Liver (tissue), 9 donors: ENCODE data around the gene PRR22. TPM values are rescaled to one million over a fixed set of nuclear protein-coding genes. Genes with fewer than 3 reads are reported as not detected.

Experiments used
- DNase-seq: peaks from one replicate; pipeline ENCODE4 v3.0.0-alpha.2; 2017; ENCODE audit warnings: low spot score
- H3K27ac ChIP-seq, 2 donors: one replicate each; pipeline ENCODE4 v1.7.0; 2013; ENCODE audit warnings: inconsistent platforms in 2 of 2, low read length in 2 of 2, control low read depth in 1 of 2, low read depth in 1 of 2, mild to moderate bottlenecking in 1 of 2
- H3K27me3 ChIP-seq, 4 donors: one replicate each; pipeline versions ENCODE4 v1.6.1 to v1.7.0; 2013; ENCODE audit warnings: low read length in 3 of 4, inconsistent platforms in 1 of 4, mild to moderate bottlenecking in 1 of 4, moderate library complexity in 1 of 4; ENCODE audit not compliant: control insufficient read depth in 4 of 4, insufficient read depth in 4 of 4
- H3K36me3 ChIP-seq, 4 donors: one replicate each; pipeline versions ENCODE4 v1.6.1 to v1.7.0; 2013; ENCODE audit warnings: low read length in 3 of 4, mild to moderate bottlenecking in 3 of 4, low read depth in 1 of 4, moderate library complexity in 1 of 4; ENCODE audit not compliant: control insufficient read depth in 4 of 4, insufficient read depth in 3 of 4
- H3K4me1 ChIP-seq, 4 donors: one replicate each; pipeline versions ENCODE4 v1.6.1 to v1.7.0; 2013; ENCODE audit warnings: low read length in 3 of 4, mild to moderate bottlenecking in 3 of 4, moderate library complexity in 1 of 4; ENCODE audit not compliant: control insufficient read depth in 4 of 4, insufficient read depth in 4 of 4
- H3K4me3 ChIP-seq, 3 donors: one replicate each; pipeline versions ENCODE4 v1.6.1 to v1.7.0; 2013; ENCODE audit warnings: low read length in 3 of 3, control low read depth in 1 of 3, low read depth in 1 of 3, mild to moderate bottlenecking in 1 of 3
- H3K9ac ChIP-seq, 2 donors: one replicate each; pipeline ENCODE4 v1.7.0; 2013; ENCODE audit warnings: low read length in 2 of 2, mild to moderate bottlenecking in 2 of 2, moderate library complexity in 2 of 2, control low read depth in 1 of 2, low read depth in 1 of 2
- H3K9me3 ChIP-seq, 4 donors: one replicate each; pipeline versions ENCODE4 v1.6.1 to v1.7.0; 2013; ENCODE audit warnings: low read length in 3 of 4; ENCODE audit not compliant: control insufficient read depth in 4 of 4
- CTCF ChIP-seq: fragments of 150-350 bp; IDR thresholded peaks from 2 replicates; pipeline ENCODE4 v1.5.1; 2017; ENCODE audit warnings: improper control_type of control experiment, low read depth, low read length; ENCODE audit not compliant: missing input control
- EGR1 ChIP-seq, 2 donors: IDR thresholded peaks; 2 replicates each; pipeline ENCODE4 v1.6.1; 2016 to 2018; ENCODE audit warnings: antibody characterized with exemption in 2 of 2, low read depth in 2 of 2
- FOXA1 ChIP-seq: IDR thresholded peaks from 2 replicates; pipeline ENCODE4 v1.6.1; 2016; ENCODE audit warnings: antibody characterized with exemption
- FOXA2 ChIP-seq: IDR thresholded peaks from 2 replicates; pipeline ENCODE4 v1.6.1; 2016; ENCODE audit warnings: antibody characterized with exemption
- GABPA ChIP-seq, 2 donors: IDR thresholded peaks in 1 of 2; conservative IDR thresholded peaks in 1 of 2; 2 replicates each; pipeline ENCODE4 v1.6.1; 2016; ENCODE audit warnings: antibody characterized with exemption in 2 of 2, mild to moderate bottlenecking in 1 of 2, moderate library complexity in 1 of 2
- HNF4A ChIP-seq, 2 donors: conservative IDR thresholded peaks; 2 replicates each; pipeline ENCODE4 v1.6.1; 2016; ENCODE audit warnings: antibody characterized with exemption in 2 of 2, mild to moderate bottlenecking in 2 of 2
- HNF4G ChIP-seq: IDR thresholded peaks from 2 replicates; pipeline ENCODE4 v1.6.1; 2016; ENCODE audit warnings: antibody characterized with exemption
- JUND ChIP-seq, 2 donors: IDR thresholded peaks; 2 replicates each; pipeline ENCODE4 v1.6.1; 2016; ENCODE audit warnings: antibody characterized with exemption in 2 of 2
- NR2F2 ChIP-seq: IDR thresholded peaks from 2 replicates; pipeline ENCODE4 v1.6.1; 2016; ENCODE audit warnings: antibody characterized with exemption
- RAD21 ChIP-seq, 2 donors: IDR thresholded peaks; 2 replicates each; pipeline ENCODE4 v1.6.1; 2016; ENCODE audit warnings: antibody characterized with exemption in 2 of 2, mild to moderate bottlenecking in 2 of 2
- RXRA ChIP-seq, 2 donors: IDR thresholded peaks; 2 replicates each; pipeline ENCODE4 v1.6.1; 2017 to 2018; ENCODE audit warnings: antibody characterized with exemption in 2 of 2, mild to moderate bottlenecking in 1 of 2
- SP1 ChIP-seq: IDR thresholded peaks from 2 replicates; pipeline ENCODE4 v1.6.1; 2018; ENCODE audit warnings: antibody characterized with exemption, mild to moderate bottlenecking
- TAF1 ChIP-seq: conservative IDR thresholded peaks from 2 replicates; pipeline ENCODE4 v1.6.1; 2016; ENCODE audit warnings: antibody characterized with exemption, mild to moderate bottlenecking
- YY1 ChIP-seq: IDR thresholded peaks from 2 replicates; pipeline ENCODE4 v1.6.1; 2016; ENCODE audit warnings: antibody characterized with exemption, mild to moderate bottlenecking
- ZBTB33 ChIP-seq: IDR thresholded peaks from 2 replicates; pipeline ENCODE4 v1.6.1; 2016; ENCODE audit warnings: antibody characterized with exemption
- WGBS: extraction: QIAGEN DNeasy Blood & Tissue Kit; methylation state at CpG from one replicate; pipeline ENCODE4 v1.1.7; 2013; 5-methylcytosine and 5-hydroxymethylcytosine counted together
- polyA plus RNA-seq, 2 donors: library from polyadenylated mRNA; stranded (reverse) in 1 of 2; unstranded in 1 of 2; fragments of 200-250 nt in 1 of 2; fragments of >200 nt in 1 of 2; fragmentation: Nextera tagmentation in 1 of 2; extraction: Ambion mirVana in 1 of 2; gene quantifications; one replicate each; pipeline versions ENCODE4 v1.2.1 to v1.2.3, GENCODE V29; 2013 to 2015
- total RNA-seq, 2 donors: library from RNA; depleted of rRNA; stranded (reverse); fragments of >200 nt; gene quantifications; one replicate each; pipeline ENCODE4 v1.2.3, GENCODE V29; 2014
- TF ChIP-seq, protein P1 (sequence below): IDR thresholded peaks from 2 replicates; pipeline ENCODE4 v1.6.1; 2016; ENCODE audit warnings: antibody characterized with exemption
- TF ChIP-seq, protein P2 (sequence below): IDR thresholded peaks from 2 replicates; pipeline ENCODE4 v1.6.1; 2016; ENCODE audit warnings: antibody characterized with exemption
- TF ChIP-seq, protein P3 (sequence below): IDR thresholded peaks from 2 replicates; pipeline ENCODE4 v1.6.1; 2016; ENCODE audit warnings: antibody characterized with exemption, mild to moderate bottlenecking
- donor health status: healthy.
- donor health status: healthy.
- donor health status: healthy.
- donor health status: healthy.
- donor health status: healthy.

Gene PRR22
- total and polyA plus RNA-seq, 4 donors: 0.40 to 1.6 (median 0.63) TPM

- no peak overlapping the region for H3K9ac ChIP-seq
- TF ChIP-seq FOXA2: no peak
- TF ChIP-seq HNF4G: peak; percentile 25
- peak in 1 of 2 donors; percentile 18 for TF ChIP-seq JUND (IDR thresholded peaks at IDR 0.05)
- TF ChIP-seq, protein P1, sequence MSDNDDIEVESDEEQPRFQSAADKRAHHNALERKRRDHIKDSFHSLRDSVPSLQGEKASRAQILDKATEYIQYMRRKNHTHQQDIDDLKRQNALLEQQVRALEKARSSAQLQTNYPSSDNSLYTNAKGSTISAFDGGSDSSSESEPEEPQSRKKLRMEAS: peak; percentile 70
- TF ChIP-seq FOXA1: no peak
- TF ChIP-seq TAF1: no peak
- peak; percentile 47 for TF ChIP-seq YY1
- peak in 1 of 2 donors; percentile 11 for TF ChIP-seq EGR1 (IDR thresholded peaks at IDR 0.05; ENCODE audit: low read depth in 2 of 2)
- TF ChIP-seq SP1: peak; percentile 77
- peak; percentile 70 to 79 for TF ChIP-seq RAD21 (IDR thresholded peaks at IDR 0.05)
- TF ChIP-seq ZBTB33: peak; percentile 76
- TF ChIP-seq, protein P2, sequence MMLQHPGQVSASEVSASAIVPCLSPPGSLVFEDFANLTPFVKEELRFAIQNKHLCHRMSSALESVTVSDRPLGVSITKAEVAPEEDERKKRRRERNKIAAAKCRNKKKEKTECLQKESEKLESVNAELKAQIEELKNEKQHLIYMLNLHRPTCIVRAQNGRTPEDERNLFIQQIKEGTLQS: peak; percentile 19
- TF ChIP-seq NR2F2: peak; percentile 29
- TF ChIP-seq GABPA (IDR thresholded peaks at IDR 0.05 in 1 of 2, conservative IDR thresholded peaks at IDR 0.05 in 1 of 2): no peak
- TF ChIP-seq CTCF: peak; percentile 38
- TF ChIP-seq HNF4A (conservative IDR thresholded peaks at IDR 0.05): peak; percentile 73 to 75
- peak; percentile 72 for TF ChIP-seq RXRA (IDR thresholded peaks at IDR 0.05)
- TF ChIP-seq, protein P3, sequence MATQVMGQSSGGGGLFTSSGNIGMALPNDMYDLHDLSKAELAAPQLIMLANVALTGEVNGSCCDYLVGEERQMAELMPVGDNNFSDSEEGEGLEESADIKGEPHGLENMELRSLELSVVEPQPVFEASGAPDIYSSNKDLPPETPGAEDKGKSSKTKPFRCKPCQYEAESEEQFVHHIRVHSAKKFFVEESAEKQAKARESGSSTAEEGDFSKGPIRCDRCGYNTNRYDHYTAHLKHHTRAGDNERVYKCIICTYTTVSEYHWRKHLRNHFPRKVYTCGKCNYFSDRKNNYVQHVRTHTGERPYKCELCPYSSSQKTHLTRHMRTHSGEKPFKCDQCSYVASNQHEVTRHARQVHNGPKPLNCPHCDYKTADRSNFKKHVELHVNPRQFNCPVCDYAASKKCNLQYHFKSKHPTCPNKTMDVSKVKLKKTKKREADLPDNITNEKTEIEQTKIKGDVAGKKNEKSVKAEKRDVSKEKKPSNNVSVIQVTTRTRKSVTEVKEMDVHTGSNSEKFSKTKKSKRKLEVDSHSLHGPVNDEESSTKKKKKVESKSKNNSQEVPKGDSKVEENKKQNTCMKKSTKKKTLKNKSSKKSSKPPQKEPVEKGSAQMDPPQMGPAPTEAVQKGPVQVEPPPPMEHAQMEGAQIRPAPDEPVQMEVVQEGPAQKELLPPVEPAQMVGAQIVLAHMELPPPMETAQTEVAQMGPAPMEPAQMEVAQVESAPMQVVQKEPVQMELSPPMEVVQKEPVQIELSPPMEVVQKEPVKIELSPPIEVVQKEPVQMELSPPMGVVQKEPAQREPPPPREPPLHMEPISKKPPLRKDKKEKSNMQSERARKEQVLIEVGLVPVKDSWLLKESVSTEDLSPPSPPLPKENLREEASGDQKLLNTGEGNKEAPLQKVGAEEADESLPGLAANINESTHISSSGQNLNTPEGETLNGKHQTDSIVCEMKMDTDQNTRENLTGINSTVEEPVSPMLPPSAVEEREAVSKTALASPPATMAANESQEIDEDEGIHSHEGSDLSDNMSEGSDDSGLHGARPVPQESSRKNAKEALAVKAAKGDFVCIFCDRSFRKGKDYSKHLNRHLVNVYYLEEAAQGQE: peak; percentile 34
- DNase-seq: peak; percentile 59
- 17% methylated on average over 24 of the region's 24 CpGs for WGBS
- no peaks in the 10 kb centered on the region for H3K9me3 ChIP-seq
- no peak overlapping the region for H3K4me3 ChIP-seq
- no peaks in the 10 kb centered on the region for H3K27me3 ChIP-seq
- peak overlapping the region; percentile 55 to 90 for H3K27ac ChIP-seq
- no peaks in the 10 kb centered on the region for H3K36me3 ChIP-seq
- H3K4me1 ChIP-seq: peaks cover 9 to 40% (median 23%) of the 10 kb centered on the region in 4 donors
These were observed 42.2 kb upstream of the PRR22 start for GRCh38 chr19:5826531-5827341.
